Mesothelial cell of epicardium (in vitro differentiated cells): Measurements from ENCODE around the gene CD300E. TPM values are rescaled to one million over a fixed set of nuclear protein-coding genes. Genes with fewer than 3 reads are reported as not detected.
"Not testable (repeated sequence)": the region's sequence is repeated elsewhere in the genome, so short reads cannot be mapped to it uniquely, and the experiment has no call there.

Source experiments
- DNase-seq, 2 experiments: peaks; one replicate each; pipeline ENCODE4 v3.0.0; 2021; ENCODE audit warnings: low spot score in 2 of 2; ENCODE audit not compliant: unreplicated experiment in 2 of 2
- H3K27ac Mint-ChIP-seq: 2 replicates; pipeline ENCODE4 v1.8.0; 2021; ENCODE audit warnings: mixed read lengths
- H3K27me3 Mint-ChIP-seq: 2 replicates; pipeline ENCODE4 v1.8.0; 2021; ENCODE audit warnings: low read depth, mixed read lengths
- H3K36me3 Mint-ChIP-seq: 2 replicates; pipeline ENCODE4 v1.8.0; 2021; ENCODE audit warnings: mixed read lengths
- H3K4me1 Mint-ChIP-seq: 2 replicates; pipeline ENCODE4 v1.8.0; 2021; ENCODE audit warnings: mixed read lengths
- H3K4me3 Mint-ChIP-seq: 2 replicates; pipeline ENCODE4 v1.8.0; 2021; ENCODE audit warnings: mild to moderate bottlenecking, moderate library complexity, mixed read lengths
- H3K9me3 Mint-ChIP-seq: 2 replicates; pipeline ENCODE4 v1.8.0; 2021; ENCODE audit warnings: mixed read lengths
- total RNA-seq: library from RNA; stranded (reverse); gene quantifications from 3 replicates; pipeline ENCODE4 v1.2.1, GENCODE V29; 2021
- TF ChIP-seq, protein P1 (sequence below): fragments of 200-600 bp; sonication (generic); IDR thresholded peaks from one replicate; pipeline ENCODE4 v1.5.0; 2021; ENCODE audit warnings: antibody characterized with exemption; ENCODE audit not compliant: unreplicated experiment

CD300E gene
- total RNA-seq, 1 donor from 2014 or later, result not detected

DNA sequence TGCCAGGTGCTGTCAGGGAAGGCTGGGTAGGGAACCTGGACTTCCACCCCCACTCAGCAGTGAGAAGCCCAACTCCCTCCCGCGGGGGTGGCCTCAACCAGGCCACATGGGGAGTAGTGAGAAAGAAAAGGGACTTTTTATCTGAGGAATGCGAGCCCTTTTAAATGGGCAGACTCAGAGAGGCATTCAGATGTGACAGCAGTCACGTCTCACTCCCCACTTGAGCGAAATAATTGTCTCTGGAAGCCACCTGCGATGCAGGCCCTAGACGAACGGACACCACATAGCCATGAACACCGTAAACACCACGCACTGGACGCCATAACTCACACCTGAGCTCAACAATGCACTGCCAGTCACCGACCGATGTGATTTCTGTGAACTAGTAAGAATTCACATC lies 11.9 kb upstream of the CD300E start:
- no peak overlapping the region for H3K4me3 Mint-ChIP-seq
- no peaks in the 10 kb centered on the region for H3K36me3 Mint-ChIP-seq
- TF ChIP-seq, protein P1, sequence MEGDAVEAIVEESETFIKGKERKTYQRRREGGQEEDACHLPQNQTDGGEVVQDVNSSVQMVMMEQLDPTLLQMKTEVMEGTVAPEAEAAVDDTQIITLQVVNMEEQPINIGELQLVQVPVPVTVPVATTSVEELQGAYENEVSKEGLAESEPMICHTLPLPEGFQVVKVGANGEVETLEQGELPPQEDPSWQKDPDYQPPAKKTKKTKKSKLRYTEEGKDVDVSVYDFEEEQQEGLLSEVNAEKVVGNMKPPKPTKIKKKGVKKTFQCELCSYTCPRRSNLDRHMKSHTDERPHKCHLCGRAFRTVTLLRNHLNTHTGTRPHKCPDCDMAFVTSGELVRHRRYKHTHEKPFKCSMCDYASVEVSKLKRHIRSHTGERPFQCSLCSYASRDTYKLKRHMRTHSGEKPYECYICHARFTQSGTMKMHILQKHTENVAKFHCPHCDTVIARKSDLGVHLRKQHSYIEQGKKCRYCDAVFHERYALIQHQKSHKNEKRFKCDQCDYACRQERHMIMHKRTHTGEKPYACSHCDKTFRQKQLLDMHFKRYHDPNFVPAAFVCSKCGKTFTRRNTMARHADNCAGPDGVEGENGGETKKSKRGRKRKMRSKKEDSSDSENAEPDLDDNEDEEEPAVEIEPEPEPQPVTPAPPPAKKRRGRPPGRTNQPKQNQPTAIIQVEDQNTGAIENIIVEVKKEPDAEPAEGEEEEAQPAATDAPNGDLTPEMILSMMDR, result no peak
- H3K9me3 Mint-ChIP-seq, result no peaks in the 10 kb centered on the region
- no peak overlapping the region for H3K27ac Mint-ChIP-seq
- H3K27me3 Mint-ChIP-seq, result peaks cover 4% of the 10 kb centered on the region
- no peak for DNase-seq
- H3K4me1 Mint-ChIP-seq, result peaks cover 25% of the 10 kb centered on the region

DNA sequence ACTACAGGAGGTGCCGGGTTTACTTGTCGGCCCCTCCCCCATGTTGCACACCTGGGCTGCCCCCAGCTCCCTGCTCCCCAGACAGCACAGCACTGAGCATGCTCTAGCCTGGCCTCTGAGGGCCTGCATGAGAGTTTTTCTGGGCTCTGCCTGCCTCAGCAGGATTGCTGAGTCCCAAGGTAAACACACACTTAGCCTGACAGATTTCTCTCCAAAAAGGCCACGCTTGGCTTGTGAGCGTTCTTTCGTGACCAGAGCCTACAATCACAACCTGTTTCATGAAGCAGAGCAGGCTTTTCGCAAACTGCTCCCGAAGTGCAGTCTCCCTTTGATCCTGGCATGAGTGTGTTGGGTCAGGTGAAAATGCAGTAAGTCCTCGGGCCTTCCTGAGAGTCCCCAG lies 9.8 kb upstream of the CD300E start:
- Mint-ChIP-seq H3K36me3 (no peaks in the 10 kb centered on the region), H3K4me3 (no peak overlapping the region), H3K27ac (no peak overlapping the region), H3K4me1 (peaks cover 25% of the 10 kb centered on the region), H3K9me3 (no peaks in the 10 kb centered on the region), H3K27me3 (peaks cover 1% of the 10 kb centered on the region)
- no peak for DNase-seq
- TF ChIP-seq, protein P1, result no peak

DNA sequence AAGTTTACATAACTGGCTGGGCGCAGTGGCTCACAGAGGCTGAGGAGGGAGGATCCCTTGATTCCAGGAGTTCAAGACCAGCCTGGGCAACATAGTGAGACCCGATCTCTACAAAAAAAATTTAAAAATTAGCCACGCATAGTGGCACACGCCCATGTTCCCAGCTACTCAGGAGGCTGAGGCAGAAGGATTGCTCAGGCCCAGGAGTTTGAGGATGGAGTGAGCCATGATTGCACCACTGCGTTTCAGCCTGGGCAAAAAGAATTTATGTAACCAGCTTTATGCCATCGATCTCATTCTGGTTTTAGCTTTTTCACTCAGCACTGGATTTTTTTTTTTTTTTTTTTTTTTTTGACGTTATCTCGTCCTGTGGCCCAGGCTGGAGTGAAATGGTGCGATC lies 9.1 kb upstream of the CD300E start:
- DNase-seq, result no peak
- Mint-ChIP-seq H3K4me3 (no peak overlapping the region), H3K36me3 (no peaks in the 10 kb centered on the region), H3K9me3 (no peaks in the 10 kb centered on the region), H3K4me1 (peaks cover 25% of the 10 kb centered on the region), H3K27me3 (peaks cover 6% of the 10 kb centered on the region), H3K27ac (no peak overlapping the region)
- TF ChIP-seq, protein P1, result no peak

- Mint-ChIP-seq H3K9me3 (peaks cover 3% of the 10 kb centered on the region), H3K27me3 (peaks cover 10% of the 10 kb centered on the region), H3K27ac (peak overlapping the region; percentile 20), H3K4me1 (peaks cover 22% of the 10 kb centered on the region), H3K4me3 (peak overlapping the region; percentile 41), H3K36me3 (no peaks in the 10 kb centered on the region)
- TF ChIP-seq, protein P1, result no peak
- DNase-seq, result peak in 1 of 2 experiments; percentile 53
Measured at GRCh38 chr17:74631468-74632450, 8.2 kb upstream of the CD300E start.

DNA sequence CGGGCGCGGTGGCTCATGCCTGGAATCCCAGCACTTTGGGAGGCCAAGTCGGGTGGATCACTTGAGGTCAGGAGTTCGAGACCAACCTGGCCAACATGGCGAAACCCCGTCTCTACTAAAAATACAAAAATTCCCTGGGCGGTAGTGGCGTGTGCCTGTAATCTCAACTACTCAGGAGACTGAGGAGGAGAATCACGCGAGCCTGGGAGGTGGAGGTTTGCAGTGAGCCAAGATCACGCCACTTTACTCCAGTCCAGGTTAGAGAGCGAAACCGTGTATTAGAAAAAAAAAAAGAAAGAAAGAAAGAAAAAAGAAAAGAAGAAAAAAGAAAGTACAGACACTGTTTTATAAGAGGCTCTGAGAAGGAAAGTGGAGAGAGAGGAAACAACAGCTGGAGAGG lies 6.7 kb upstream of the CD300E start:
- DNase-seq, H3K9me3 Mint-ChIP-seq, H3K4me3 Mint-ChIP-seq, H3K36me3 Mint-ChIP-seq, H3K27ac Mint-ChIP-seq: not testable (repeated sequence)
- H3K4me1 Mint-ChIP-seq, result peaks cover 13% of the 10 kb centered on the region
- peaks cover 22% of the 10 kb centered on the region for H3K27me3 Mint-ChIP-seq

DNA sequence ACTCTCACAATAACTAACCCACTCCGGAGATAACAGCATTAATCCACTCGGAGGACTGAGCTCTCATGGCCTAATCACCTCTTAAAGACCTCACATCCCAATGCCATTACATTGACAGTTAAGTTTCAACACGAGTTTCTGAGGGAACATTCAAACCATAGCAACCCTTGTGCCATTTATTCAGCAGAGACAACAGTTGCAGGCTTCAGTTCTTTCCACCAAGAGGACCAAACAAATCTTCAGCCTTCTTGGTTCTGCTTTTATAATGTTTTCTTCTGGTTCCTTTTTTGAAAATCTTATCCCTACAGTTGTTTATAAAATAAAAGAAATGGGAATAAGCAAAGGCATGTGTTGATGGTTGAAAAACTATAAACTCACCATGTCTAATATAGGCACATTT lies 2.1 kb upstream of the CD300E start:
- Mint-ChIP-seq H3K9me3 (peaks cover 8% of the 10 kb centered on the region), H3K27ac (no peak overlapping the region), H3K36me3 (no peaks in the 10 kb centered on the region), H3K27me3 (peaks cover 55% of the 10 kb centered on the region), H3K4me1 (no peaks in the 10 kb centered on the region), H3K4me3 (no peak overlapping the region)
- TF ChIP-seq, protein P1, result no peak
- no peak for DNase-seq
